Uterus (tissue), 4 donors: ENCODE data around the gene NFIC. TPM values are rescaled to one million over a fixed set of nuclear protein-coding genes. Genes with fewer than 3 reads are reported as not detected.
"Not testable (repeated sequence)": the region's sequence is repeated elsewhere in the genome, so short reads cannot be mapped to it uniquely, and the experiment has no call there.

Source experiments
- DNase-seq, 2 donors: peaks; one replicate each; pipeline ENCODE4 v3.0.0-alpha.2; 2019 to 2020
- H3K27ac ChIP-seq, 2 donors: fragments of 200-600 bp; sonication (generic); 1 replicate in 1 of 2; 2 replicates in 1 of 2; pipeline ENCODE4 v1.5.1; 2016 to 2018
- H3K27me3 ChIP-seq, 2 donors: fragments of 200-600 bp; sonication (generic); one replicate each; pipeline ENCODE4 v1.5.1; 2018 to 2019; ENCODE audit warnings: control low read depth in 1 of 2
- H3K36me3 ChIP-seq, 2 donors: fragments of 200-600 bp; sonication (generic); one replicate each; pipeline ENCODE4 v1.5.1; 2019; ENCODE audit warnings: control low read depth in 1 of 2
- H3K4me1 ChIP-seq, 2 donors: fragments of 200-600 bp; sonication (generic); one replicate each; pipeline ENCODE4 v1.5.1; 2018 to 2019; ENCODE audit warnings: control low read depth in 1 of 2
- H3K4me3 ChIP-seq, 2 donors: fragments of 200-600 bp; sonication (generic); 1 replicate in 1 of 2; 2 replicates in 1 of 2; pipeline ENCODE4 v1.5.1; 2018 to 2019; ENCODE audit warnings: mild to moderate bottlenecking in 1 of 2
- H3K9me3 ChIP-seq, 2 donors: fragments of 200-600 bp; sonication (generic); one replicate each; pipeline ENCODE4 v1.5.1; 2019; ENCODE audit warnings: control low read depth in 1 of 2
- CTCF ChIP-seq, 4 experiments: fragments of 200-600 bp in 2 of 4; fragments of 450-650 bp in 2 of 4; sonication (generic) in 2 of 4; IDR thresholded peaks; one replicate each; pipeline ENCODE4 v1.5.1; 2016 to 2019; ENCODE audit warnings: antibody characterized with exemption in 4 of 4, mild to moderate bottlenecking in 2 of 4, moderate library complexity in 1 of 4
- POLR2A ChIP-seq, 2 donors: fragments of 450-650 bp; IDR thresholded peaks; one replicate each; pipeline ENCODE4 v1.6.1; 2016; ENCODE audit warnings: antibody characterized with exemption in 2 of 2, mild to moderate bottlenecking in 1 of 2, moderate library complexity in 1 of 2
- intact Hi-C: fragments of 100-400 bp; cut with DNase I; formaldehyde crosslinking; loops from one replicate; pipeline ENCODE4 v1.15.1; 2023; ENCODE audit warnings: low total_unique reads
- total RNA-seq, 4 donors: library from RNA; depleted of rRNA in 3 of 4; stranded (reverse); fragments of >200 nt in 3 of 4; gene quantifications; one replicate each; pipeline versions ENCODE4 v1.1.0 to v1.2.4, GENCODE V29; 2014 to 2023
- donor health status: DM: yes; HTN: yes; CAD: no.

The NFIC gene
- total RNA-seq, 4 donors from 2014 or later, result 18.5 to 361 (median 82.9) TPM

- Histone ChIP-seq H3K36me3 (no peaks in the 10 kb centered on the region), H3K27me3 (no peaks in the 10 kb centered on the region), H3K4me1 (peaks cover 7 to 16% of the 10 kb centered on the region in 2 donors), H3K27ac (peak overlapping the region; percentile 97 to 99), H3K9me3 (no peaks in the 10 kb centered on the region), H3K4me3 (peak overlapping the region; percentile 8 to 32)
- TF ChIP-seq CTCF (IDR thresholded peaks at IDR 0.05) (no peak), POLR2A (IDR thresholded peaks at IDR 0.05) (peak; percentile 17 to 22)
- peak; percentile 94 for DNase-seq
- intact Hi-C loops, result no loop called here
These were observed 9.1 kb downstream of the NFIC start for GRCh38 chr19:3375221-3376090.

- H3K9me3 ChIP-seq, H3K4me3 ChIP-seq, H3K27me3 ChIP-seq, H3K36me3 ChIP-seq, DNase-seq, intact Hi-C loops: not testable (repeated sequence)
- Histone ChIP-seq H3K4me1 (peaks cover 7 to 16% of the 10 kb centered on the region in 2 donors), H3K27ac (peak overlapping the region; percentile 97 to 99)
These were observed 9.7 kb downstream of the NFIC start for GRCh38 chr19:3376091-3376455.

GRCh38 chr19:3378352-3379150, 12.2 kb downstream of the NFIC start:
- no peak for TF ChIP-seq POLR2A (IDR thresholded peaks at IDR 0.05)
- TF ChIP-seq CTCF (IDR thresholded peaks at IDR 0.05), result no peak
- H3K4me1 ChIP-seq, result peaks cover 7 to 35% of the 10 kb centered on the region in 2 donors
- no peak for DNase-seq
- H3K4me3 ChIP-seq, result no peak overlapping the region
- no peaks in the 10 kb centered on the region for H3K27me3 ChIP-seq
- H3K9me3 ChIP-seq, result no peaks in the 10 kb centered on the region
- intact Hi-C loops, result no loop called here
- H3K27ac ChIP-seq, result peak overlapping the region; percentile 97 to 99
- no peaks in the 10 kb centered on the region for H3K36me3 ChIP-seq

GRCh38 chr19:3380829-3381228, 14.4 kb downstream of the NFIC start:
- Histone ChIP-seq H3K9me3 (no peaks in the 10 kb centered on the region), H3K27ac (peak overlapping the region; percentile 97 to 99), H3K36me3 (no peaks in the 10 kb centered on the region), H3K27me3 (no peaks in the 10 kb centered on the region), H3K4me3 (no peak overlapping the region), H3K4me1 (peaks cover 3 to 43% of the 10 kb centered on the region in 2 donors)
- no peak for TF ChIP-seq CTCF (IDR thresholded peaks at IDR 0.05)
- TF ChIP-seq POLR2A (IDR thresholded peaks at IDR 0.05), result no peak
- intact Hi-C loops, result no loop called here
- no peak for DNase-seq

- DNase-seq, result no peak
- intact Hi-C loops, result no loop called here
- H3K27ac ChIP-seq, result peak overlapping the region; percentile 97 to 99
- H3K9me3 ChIP-seq, result no peaks in the 10 kb centered on the region
- H3K4me1 ChIP-seq, result peaks cover 7 to 53% of the 10 kb centered on the region in 2 donors
- no peaks in the 10 kb centered on the region for H3K36me3 ChIP-seq
- no peaks in the 10 kb centered on the region for H3K27me3 ChIP-seq
- no peak for TF ChIP-seq POLR2A (IDR thresholded peaks at IDR 0.05)
- no peak for TF ChIP-seq CTCF (IDR thresholded peaks at IDR 0.05)
- H3K4me3 ChIP-seq, result no peak overlapping the region
These were observed 15.5 kb downstream of the NFIC start for GRCh38 chr19:3381701-3382372.
